AG04449 (cell line): Measurements from ENCODE around the gene MAP3K20.

Source experiments
- CTCF ChIA-PET: fragments of 350-600 bp; formaldehyde crosslinking; extraction: SDS; loops from one replicate; lab custom pipeline; 2021; ENCODE audit warnings: antibody characterized with exemption; lab: Yijun Ruan, JAX
- POLR2A ChIA-PET: fragments of 400-600, 350-600 bp; formaldehyde crosslinking; extraction: SDS; loops from one replicate; lab custom pipeline; 2020; ENCODE audit warnings: antibody characterized with exemption, inconsistent platforms; lab: Yijun Ruan, JAX
- DNase-seq: peaks from one replicate; pipeline ENCODE4 v3.0.0-alpha.2; 2010; ENCODE audit warnings: low read depth, low spot score
- H3K4me3 ChIP-seq: 2 replicates; pipeline ENCODE4 v1.5.1; 2011; ENCODE audit warnings: low read depth, mild to moderate bottlenecking, control low read depth, low read length
- TF ChIP-seq, protein P1 (sequence below): IDR thresholded peaks from one replicate; pipeline ENCODE4 v1.5.1; 2011; ENCODE audit warnings: mild to moderate bottlenecking, moderate library complexity, low read length, control low read depth, inconsistent platforms; ENCODE audit not compliant: insufficient read depth; ENCODE audit errors: missing control alignments

Gene MAP3K20

DNA sequence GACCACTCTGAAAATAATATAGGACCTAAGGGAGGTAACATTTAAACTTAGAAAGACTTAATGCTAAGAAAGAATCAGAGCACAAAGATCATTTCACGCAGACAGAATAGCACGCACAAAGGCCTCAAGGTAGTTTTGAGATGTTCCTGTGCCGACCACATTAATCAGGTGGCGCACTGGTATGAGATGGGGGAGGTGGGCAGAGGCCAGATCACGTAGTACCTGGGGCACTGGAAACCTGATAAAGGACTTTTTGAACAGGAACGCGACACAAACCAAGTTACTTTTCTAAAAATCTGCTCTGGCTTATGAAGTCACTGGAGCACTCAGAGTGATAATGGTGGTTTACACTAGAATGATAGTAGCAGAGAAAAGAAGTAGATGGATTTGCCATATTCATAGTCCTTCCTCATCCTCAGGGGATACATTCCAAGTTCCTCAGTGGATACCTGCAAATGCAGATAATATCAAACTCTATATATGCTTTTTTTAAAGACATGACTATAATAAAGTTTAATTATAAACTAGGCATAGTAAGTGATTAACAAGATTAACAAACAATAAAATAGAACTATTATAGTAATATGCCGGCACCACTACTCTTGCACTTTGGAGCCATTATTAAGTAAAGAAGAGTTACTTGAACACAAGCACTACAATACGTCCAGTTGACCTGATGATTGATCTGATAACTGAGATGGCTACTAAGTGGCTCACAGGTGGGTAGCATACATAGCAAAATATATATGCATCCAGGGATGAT, 236.4 kb downstream of the MAP3K20 start:
- ChIA-PET POLR2A (no interaction called here), CTCF (no interaction called here)
- no peak for DNase-seq
- no peak overlapping the region for H3K4me3 ChIP-seq
- TF ChIP-seq, protein P1, sequence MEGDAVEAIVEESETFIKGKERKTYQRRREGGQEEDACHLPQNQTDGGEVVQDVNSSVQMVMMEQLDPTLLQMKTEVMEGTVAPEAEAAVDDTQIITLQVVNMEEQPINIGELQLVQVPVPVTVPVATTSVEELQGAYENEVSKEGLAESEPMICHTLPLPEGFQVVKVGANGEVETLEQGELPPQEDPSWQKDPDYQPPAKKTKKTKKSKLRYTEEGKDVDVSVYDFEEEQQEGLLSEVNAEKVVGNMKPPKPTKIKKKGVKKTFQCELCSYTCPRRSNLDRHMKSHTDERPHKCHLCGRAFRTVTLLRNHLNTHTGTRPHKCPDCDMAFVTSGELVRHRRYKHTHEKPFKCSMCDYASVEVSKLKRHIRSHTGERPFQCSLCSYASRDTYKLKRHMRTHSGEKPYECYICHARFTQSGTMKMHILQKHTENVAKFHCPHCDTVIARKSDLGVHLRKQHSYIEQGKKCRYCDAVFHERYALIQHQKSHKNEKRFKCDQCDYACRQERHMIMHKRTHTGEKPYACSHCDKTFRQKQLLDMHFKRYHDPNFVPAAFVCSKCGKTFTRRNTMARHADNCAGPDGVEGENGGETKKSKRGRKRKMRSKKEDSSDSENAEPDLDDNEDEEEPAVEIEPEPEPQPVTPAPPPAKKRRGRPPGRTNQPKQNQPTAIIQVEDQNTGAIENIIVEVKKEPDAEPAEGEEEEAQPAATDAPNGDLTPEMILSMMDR: no peak
